Measurements from ENCODE around the gene MRPL28. TPM values are rescaled to one million over a fixed set of nuclear protein-coding genes. Genes with fewer than 3 reads are reported as not detected.

Gene MRPL28
- 44.3 and 110 TPM in 2 replicates for total RNA-seq

DNA sequence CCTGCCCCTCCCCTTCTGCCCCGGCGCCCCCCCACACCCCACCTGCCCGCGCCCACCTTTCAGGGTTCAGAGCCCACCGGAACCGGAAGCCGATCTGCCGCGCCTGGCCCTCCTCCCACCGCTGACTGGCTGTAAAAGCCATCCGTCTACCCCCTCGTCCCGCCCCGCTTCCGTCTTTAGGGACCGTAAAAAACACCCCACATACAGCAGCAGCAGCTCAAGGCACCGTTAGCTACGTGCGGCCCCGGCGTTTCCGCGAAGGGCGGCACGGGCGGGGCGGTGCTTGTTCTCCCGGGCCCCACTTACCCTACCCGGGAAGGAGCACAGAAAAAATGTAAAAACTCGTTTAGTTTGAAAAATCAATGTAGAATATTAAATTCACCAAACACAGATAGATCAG is at the start of gene MRPL28:
Gene MRPL28, minus strand, starts transcription at position 96 of the 400 bp plus-strand sequence. CDS start 320 bp downstream, outside the sequence.

DNA sequence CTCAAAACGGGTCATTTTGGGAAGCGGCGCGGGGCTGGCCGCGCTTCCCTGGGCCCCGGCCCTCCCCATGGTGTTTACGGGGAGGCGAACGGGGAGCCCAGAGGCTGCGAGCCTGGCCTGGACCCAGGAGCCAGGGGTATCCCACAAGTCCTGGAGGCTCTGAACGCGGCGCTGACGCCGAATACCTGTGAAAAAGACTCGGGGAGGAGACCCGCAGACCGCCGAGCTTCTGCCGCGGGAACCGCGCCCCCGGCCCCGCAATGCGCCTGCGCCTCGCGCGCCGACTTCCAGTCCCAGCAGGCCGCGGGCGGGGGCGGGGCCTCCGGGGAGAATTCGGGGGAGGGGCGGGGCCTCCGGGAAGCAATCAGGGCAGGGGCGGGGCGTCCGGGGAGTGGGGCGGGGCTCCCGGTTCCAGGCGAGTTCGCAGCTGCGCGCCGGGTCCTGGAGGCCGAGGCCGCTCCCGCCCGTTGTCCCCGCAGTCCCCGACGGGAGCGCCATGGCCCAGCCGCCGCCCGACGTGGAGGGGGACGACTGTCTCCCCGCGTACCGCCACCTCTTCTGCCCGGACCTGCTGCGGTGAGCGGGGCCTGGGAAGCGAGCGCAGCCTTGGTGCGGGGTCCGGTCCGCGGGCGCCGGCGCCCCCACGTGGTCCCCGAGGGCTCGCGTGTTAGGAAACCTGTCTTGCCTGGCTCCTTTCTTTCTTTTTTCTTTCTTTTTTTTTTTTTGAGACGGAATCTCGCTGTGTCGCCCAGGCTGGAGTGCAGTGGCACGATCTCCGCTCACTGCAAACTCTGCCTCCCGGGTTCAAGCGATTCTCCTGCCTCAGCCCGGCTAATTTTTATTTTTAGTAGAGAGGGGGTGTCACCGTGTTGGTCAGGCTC is 31.4 kb upstream of the MRPL28 start, which contains the start of gene DECR2:
Gene DECR2, plus strand, starts transcription at position 418 of the 881 bp plus-strand sequence. Its CDS starts 79 bp downstream, at position 497.

DNA sequence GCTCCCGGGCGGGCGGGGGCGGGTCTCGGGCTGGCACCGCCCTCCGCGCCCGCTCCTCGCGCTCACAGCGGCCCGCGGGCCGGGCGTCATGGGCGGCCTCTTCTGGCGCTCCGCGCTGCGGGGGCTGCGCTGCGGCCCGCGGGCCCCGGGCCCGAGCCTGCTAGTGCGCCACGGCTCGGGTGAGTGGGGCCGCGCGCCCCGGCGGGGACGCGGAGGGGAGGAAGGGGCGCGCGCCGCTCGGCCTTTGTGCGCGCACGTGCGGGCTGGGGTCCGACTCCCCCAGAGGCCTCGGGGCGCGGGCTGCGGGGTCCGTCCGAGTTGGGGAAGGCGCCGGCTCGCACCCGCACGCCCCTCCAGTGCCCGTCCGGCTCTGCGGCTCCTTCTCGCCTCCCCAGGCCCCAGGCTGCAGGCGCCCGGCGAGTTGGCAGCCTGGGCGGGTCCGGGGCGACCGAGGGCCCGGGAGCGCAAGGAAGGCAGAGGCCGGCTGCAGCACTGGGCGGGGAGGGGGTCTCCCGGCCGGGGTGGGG is 26.9 kb upstream of the MRPL28 start, which contains the start of gene NME4:
Gene NME4, plus strand, starts transcription at position 65 of the 527 bp plus-strand sequence. Its CDS starts 24 bp downstream, at position 89.

DNA sequence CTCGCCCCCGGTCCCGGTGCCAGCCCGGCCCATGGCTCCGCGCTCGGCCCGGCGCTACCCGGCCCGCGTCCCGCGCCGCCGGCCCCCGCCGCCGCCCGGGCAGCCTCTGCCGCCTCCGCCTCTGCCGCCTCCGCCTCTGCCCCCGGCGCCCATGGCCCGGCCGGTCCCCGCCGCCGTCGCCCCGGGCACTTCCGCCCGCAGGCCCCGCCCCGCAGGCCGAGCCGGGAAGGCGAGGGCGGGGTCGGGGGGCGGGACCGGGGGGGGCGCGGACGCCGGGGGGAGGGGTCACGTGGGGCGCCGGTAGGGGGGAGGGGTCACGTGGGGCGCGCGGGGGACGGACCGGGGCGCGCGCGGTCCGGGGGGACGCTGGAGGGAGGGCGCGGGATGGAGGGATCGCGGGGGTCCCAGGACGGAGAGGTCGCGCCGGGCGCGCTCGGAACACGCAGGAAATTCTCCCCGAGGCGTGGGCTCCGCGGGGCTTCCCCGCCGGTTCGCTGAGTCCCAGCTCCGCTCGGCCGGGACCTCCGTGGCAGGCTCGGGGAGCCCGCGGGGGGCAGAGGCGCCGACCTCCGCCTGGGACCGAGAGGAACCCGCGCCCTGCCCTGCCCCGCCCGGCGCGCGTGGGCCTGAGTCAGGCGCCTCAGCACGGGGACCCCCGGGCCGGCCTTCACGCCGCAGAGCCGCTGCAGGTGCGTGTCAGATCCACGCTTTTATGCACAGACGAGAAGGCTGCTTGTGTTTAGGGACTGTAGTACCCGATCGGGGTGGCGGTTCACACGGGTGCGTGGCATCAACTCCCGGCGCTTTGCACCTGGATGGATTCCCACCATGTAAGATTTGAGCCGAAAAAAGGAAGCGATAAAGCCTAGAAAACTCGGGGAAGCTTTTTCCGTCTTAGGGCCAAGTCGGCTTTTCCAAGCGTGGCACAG is 11.7 kb upstream of the MRPL28 start, which contains the start of gene PGAP6:
Gene PGAP6, minus strand, starts transcription at position 190 of the 929 bp plus-strand sequence. Its CDS starts 157 bp downstream, at position 33.

DNA sequence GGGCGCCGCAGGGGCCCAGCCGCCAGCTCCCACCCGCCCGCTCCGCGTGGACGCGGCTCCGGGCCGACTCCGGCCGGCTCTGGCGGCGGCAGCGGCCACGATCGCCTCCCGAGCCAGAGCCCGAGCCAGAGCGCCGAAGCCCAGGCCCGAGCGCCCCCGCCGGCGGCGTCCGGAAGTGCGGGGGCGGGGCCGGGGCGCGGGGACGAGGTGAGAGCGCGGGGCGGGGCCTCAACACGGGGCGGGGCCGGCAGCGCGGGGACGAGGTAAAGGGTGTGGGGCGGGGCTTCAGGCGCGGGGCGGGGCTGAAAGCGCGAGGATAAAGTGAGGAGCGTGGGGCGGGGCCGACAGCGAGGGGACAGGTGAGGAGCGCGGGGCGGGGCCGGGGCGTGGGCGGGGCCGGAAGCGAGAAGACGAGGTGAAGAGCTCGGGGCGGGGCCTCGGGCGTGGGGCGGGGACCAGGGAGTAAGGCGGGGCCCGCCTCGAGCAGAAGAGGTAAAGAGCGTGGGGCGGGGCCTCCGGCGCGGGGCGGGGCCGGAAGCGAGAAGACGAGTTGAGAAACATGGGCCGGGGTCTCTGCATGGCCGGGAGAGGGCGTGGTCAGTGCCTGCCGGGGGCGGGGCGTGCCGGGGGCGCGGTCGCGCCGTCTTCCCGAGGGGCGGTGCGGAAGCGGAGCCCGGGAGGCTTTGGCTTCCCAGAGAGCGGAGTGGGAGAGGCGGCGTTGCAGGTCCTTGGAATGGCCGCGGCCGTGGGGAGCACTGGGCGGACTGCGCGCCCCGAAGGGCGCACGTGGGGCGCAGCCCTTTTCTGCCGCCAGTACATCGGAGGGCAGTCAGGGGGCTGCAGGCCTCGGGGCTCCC is 17.6 kb downstream of the MRPL28 start, which contains the start of gene AXIN1:
Gene AXIN1, minus strand, starts transcription at position 177 of the 857 bp plus-strand sequence. CDS start 5,698 bp downstream, outside the sequence.

Other genes starting within 250 kb of the MRPL28 start
- 3.9 and 5.6 TPM in 2 replicates for gene NPRL3, start 231.9 kb downstream of the MRPL28 start, total RNA-seq
- gene HBZ, start 217.9 kb downstream of the MRPL28 start, total RNA-seq: not detected in 2 replicates
- not detected in 2 replicates for gene HBM, start 204.6 kb downstream of the MRPL28 start, total RNA-seq
- gene HBA2, start 197.7 kb downstream of the MRPL28 start, total RNA-seq: not detected in 2 replicates
- not detected in 2 replicates for gene HBA1, start 193.9 kb downstream of the MRPL28 start, total RNA-seq
- 0.19 TPM in 1 of 2 replicates, not detected in the other for gene HBQ1, start 190.1 kb downstream of the MRPL28 start, total RNA-seq
- gene LUC7L, start 141.1 kb downstream of the MRPL28 start, total RNA-seq: 36.9 and 37.4 TPM in 2 replicates
- 61.0 and 91.3 TPM in 2 replicates for gene FAM234A, start 135.7 kb downstream of the MRPL28 start, total RNA-seq
- gene RGS11, start 94.6 kb downstream of the MRPL28 start, total RNA-seq: 0.38 and 2.3 TPM in 2 replicates
- 0.85 TPM in 1 of 2 replicates, not detected in the other for gene ARHGDIG, start 89.9 kb downstream of the MRPL28 start, total RNA-seq
- gene PDIA2, start 87.4 kb downstream of the MRPL28 start, total RNA-seq: 1.4 TPM in 1 of 2 replicates, not detected in the other
- gene AXIN1, start 17.8 kb downstream of the MRPL28 start, total RNA-seq: 21.7 and 23.4 TPM in 2 replicates
- gene PGAP6, start 11.4 kb upstream of the MRPL28 start, total RNA-seq: 62.9 and 66.8 TPM in 2 replicates
- 56.1 and 80.3 TPM in 2 replicates for gene NME4, start 26.7 kb upstream of the MRPL28 start, total RNA-seq
- gene DECR2, start 31.3 kb upstream of the MRPL28 start, total RNA-seq: 9.0 and 19.4 TPM in 2 replicates
- gene RAB11FIP3, start 55.1 kb upstream of the MRPL28 start, total RNA-seq: 11.3 and 12.8 TPM in 2 replicates
- 24.0 and 37.2 TPM in 2 replicates for gene CAPN15, start 157.2 kb upstream of the MRPL28 start, total RNA-seq
- gene PRR35, start 189.9 kb upstream of the MRPL28 start, total RNA-seq: not detected in 2 replicates
- 1.5 and 3.4 TPM in 2 replicates for gene NHLRC4, start 196.5 kb upstream of the MRPL28 start, total RNA-seq
- gene PIGQ, start 199.4 kb upstream of the MRPL28 start, total RNA-seq: 17.8 and 19.0 TPM in 2 replicates
- gene RAB40C, start 219.5 kb upstream of the MRPL28 start, total RNA-seq: 9.3 and 13.4 TPM in 2 replicates